HUES64 (cell line): ENCODE results near the gene CLCF1.

Experiments used
- H3K27ac ChIP-seq: 2 replicates; pipeline ENCODE4 v1.7.0; 2013; ENCODE audit warnings: low read depth, low read length, inconsistent platforms
- H3K27me3 ChIP-seq: 2 replicates; pipeline ENCODE4 v1.6.1; 2013; ENCODE audit warnings: mild to moderate bottlenecking, low read length; ENCODE audit not compliant: insufficient read depth
- H3K36me3 ChIP-seq: 2 replicates; pipeline ENCODE4 v1.6.1; 2013; ENCODE audit warnings: mild to moderate bottlenecking, low read length; ENCODE audit not compliant: insufficient read depth
- H3K4me1 ChIP-seq: 2 replicates; pipeline ENCODE4 v1.6.1; 2013; ENCODE audit warnings: mild to moderate bottlenecking, low read length, moderate library complexity; ENCODE audit not compliant: insufficient read depth
- H3K4me3 ChIP-seq: 2 replicates; pipeline ENCODE4 v1.5.1; 2013; ENCODE audit warnings: mild to moderate bottlenecking, low read length, moderate library complexity
- H3K9ac ChIP-seq: 2 replicates; pipeline ENCODE4 v1.6.1; 2013; ENCODE audit warnings: mild to moderate bottlenecking, low read depth, low read length
- H3K9me3 ChIP-seq: 2 replicates; pipeline ENCODE4 v1.6.1; 2013; ENCODE audit warnings: low read depth, low read length; ENCODE audit not compliant: insufficient read depth
- WGBS: fragments of 150-250, 120-280 bp; methylation state at CpG from one replicate; pipeline ENCODE4 v1.1.7; 2013; ENCODE audit warnings: missing lambda C conversion rate; 5-methylcytosine and 5-hydroxymethylcytosine counted together

CLCF1 gene

GRCh38 chr11:67351275-67352005 is 22.0 kb downstream of the CLCF1 start:
- H3K9me3 ChIP-seq: no peaks in the 10 kb centered on the region
- no peak overlapping the region for H3K4me3 ChIP-seq
- no peaks in the 10 kb centered on the region for H3K36me3 ChIP-seq
- H3K27ac ChIP-seq: no peak overlapping the region
- peaks cover 19% of the 10 kb centered on the region; the same call in 1 of the 2 replicates for H3K4me1 ChIP-seq
- no peaks in the 10 kb centered on the region for H3K27me3 ChIP-seq
- WGBS: 60% methylated on average over 11 of the region's 11 CpGs
- no peak overlapping the region for H3K9ac ChIP-seq

DNA sequence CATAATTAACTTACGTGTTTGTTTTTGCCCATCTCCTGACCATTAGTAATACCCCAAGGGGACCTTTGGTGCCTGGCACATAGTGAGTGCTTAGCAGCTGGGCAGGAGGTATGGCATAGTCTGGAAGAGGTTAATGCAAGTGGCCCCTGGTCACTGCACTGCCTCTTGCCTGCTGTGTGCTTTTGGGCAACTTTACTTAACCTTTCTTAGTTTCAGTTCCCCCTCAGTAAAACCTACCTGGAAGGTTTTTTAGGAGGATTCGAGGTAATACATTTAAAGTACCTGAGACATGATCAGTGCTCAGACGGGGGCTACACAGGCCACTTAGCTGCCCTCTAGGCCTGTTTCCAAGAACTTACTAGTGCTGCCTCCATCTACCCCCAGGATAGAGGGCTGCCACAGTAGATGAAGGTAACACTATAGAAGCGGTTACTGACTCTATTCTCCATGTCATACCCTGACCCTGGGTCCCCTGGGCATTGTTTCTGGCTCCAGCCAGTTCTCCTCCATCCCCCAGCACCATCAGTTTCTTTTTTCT is 23.4 kb downstream of the CLCF1 start:
- Histone ChIP-seq H3K27me3 (no peaks in the 10 kb centered on the region), H3K4me1 (peaks cover 16% of the 10 kb centered on the region; the same call in 1 of the 2 replicates), H3K9me3 (no peaks in the 10 kb centered on the region), H3K4me3 (no peak overlapping the region), H3K36me3 (no peaks in the 10 kb centered on the region), H3K9ac (no peak overlapping the region), H3K27ac (no peak overlapping the region)
- 93% methylated on average over 4 of the region's 4 CpGs for WGBS

DNA sequence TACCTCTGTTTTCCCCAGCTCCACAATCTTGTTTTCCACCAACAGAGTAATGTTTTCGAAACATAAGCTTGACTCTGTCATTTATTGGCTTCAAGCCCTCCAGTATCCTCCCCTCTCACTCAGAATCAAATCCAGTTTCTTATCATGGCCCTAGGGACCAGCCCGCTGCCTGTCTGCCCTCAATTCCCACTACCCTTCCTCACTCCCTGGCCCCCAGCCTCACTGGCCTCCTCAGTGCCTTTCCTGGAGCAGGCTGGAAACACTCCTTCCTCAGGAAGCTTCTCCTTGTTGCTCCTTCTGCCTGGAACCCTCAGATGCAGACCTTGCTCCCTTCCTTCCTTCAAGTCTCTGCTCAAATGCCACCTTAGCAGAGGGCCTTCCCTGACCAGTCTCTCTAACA is 23.9 kb downstream of the CLCF1 start:
- H3K9ac ChIP-seq: no peak overlapping the region

GRCh38 chr11:67349036-67349435 is 24.4 kb downstream of the CLCF1 start:
- Histone ChIP-seq H3K4me3 (no peak overlapping the region), H3K27ac (no peak overlapping the region), H3K36me3 (no peaks in the 10 kb centered on the region), H3K9ac (no peak overlapping the region), H3K9me3 (no peaks in the 10 kb centered on the region), H3K4me1 (peaks cover 7% of the 10 kb centered on the region; the same call in 1 of the 2 replicates), H3K27me3 (no peaks in the 10 kb centered on the region)
- WGBS: 68% methylated on average over 5 of the region's 5 CpGs

More for the DNA sequence above, 23.9 kb downstream of the CLCF1 start:
- no peak overlapping the region for H3K4me3 ChIP-seq
- peaks cover 11% of the 10 kb centered on the region; the same call in 1 of the 2 replicates for H3K4me1 ChIP-seq
- no peaks in the 10 kb centered on the region for H3K36me3 ChIP-seq
- H3K9me3 ChIP-seq: no peaks in the 10 kb centered on the region
- no peak overlapping the region for H3K27ac ChIP-seq
- H3K27me3 ChIP-seq: no peaks in the 10 kb centered on the region
- WGBS: 93% methylated on average over 2 of the region's 2 CpGs

- H3K4me3 ChIP-seq: no peak overlapping the region
- H3K4me1 ChIP-seq: peaks cover 4% of the 10 kb centered on the region; the same call in 1 of the 2 replicates
Measured at GRCh38 chr11:67347964-67348749, 25.2 kb downstream of the CLCF1 start.

GRCh38 chr11:67345920-67346819 is 27.2 kb downstream of the CLCF1 start:
- H3K4me3 ChIP-seq: no peak overlapping the region
- H3K27me3 ChIP-seq: no peaks in the 10 kb centered on the region
- no peaks in the 10 kb centered on the region for H3K4me1 ChIP-seq
- H3K36me3 ChIP-seq: no peaks in the 10 kb centered on the region
- no peak overlapping the region for H3K9ac ChIP-seq
- WGBS: 67% methylated on average over 7 of the region's 7 CpGs
- no peak overlapping the region for H3K27ac ChIP-seq
- no peaks in the 10 kb centered on the region for H3K9me3 ChIP-seq

More at GRCh38 chr11:67347964-67348749, 25.2 kb downstream of the CLCF1 start:
- Histone ChIP-seq H3K9ac (no peak overlapping the region), H3K27me3 (no peaks in the 10 kb centered on the region), H3K36me3 (no peaks in the 10 kb centered on the region), H3K9me3 (no peaks in the 10 kb centered on the region), H3K27ac (no peak overlapping the region)
- 88% methylated on average over 11 of the region's 11 CpGs for WGBS

DNA sequence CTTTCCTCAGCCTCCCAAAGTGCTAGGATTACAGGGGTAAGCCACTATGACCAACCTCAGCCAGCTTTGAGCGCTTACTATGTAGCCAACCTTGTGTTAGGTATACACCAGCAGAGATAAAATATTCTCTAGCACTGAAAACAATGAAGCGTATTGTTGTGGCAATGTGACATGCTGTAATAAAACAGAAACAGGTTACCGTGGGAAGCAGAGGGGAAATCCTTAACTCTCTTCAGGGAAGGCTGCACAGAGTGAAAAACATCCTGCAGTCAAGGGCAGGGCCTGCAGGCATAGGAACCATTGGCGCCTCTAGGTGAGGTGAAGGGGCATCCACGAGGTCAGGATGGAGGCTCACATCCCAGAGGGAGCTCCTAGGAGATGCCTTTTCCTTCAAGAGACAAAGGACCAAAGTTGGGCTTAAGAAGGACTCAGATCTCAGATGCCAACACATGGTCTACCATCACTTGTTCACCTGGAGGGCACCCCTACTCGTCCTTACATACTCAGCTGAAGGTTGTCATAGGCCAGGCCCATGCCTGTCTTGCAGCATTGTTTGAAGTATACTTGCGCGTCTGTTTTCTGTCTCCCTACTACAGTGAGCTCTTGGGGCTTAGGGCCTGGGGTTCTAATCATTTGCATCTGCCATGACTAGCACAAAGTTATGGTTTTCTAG is 28.0 kb downstream of the CLCF1 start:
- Histone ChIP-seq H3K9ac (no peak overlapping the region), H3K4me3 (no peak overlapping the region), H3K27me3 (no peaks in the 10 kb centered on the region), H3K36me3 (no peaks in the 10 kb centered on the region), H3K4me1 (no peaks in the 10 kb centered on the region), H3K27ac (no peak overlapping the region), H3K9me3 (no peaks in the 10 kb centered on the region)
- 86% methylated on average over 8 of the region's 8 CpGs for WGBS

GRCh38 chr11:67344264-67344663 is 29.1 kb downstream of the CLCF1 start:
- H3K4me1 ChIP-seq: no peaks in the 10 kb centered on the region
- no peak overlapping the region for H3K27ac ChIP-seq
- no peak overlapping the region for H3K9ac ChIP-seq
- no peaks in the 10 kb centered on the region for H3K27me3 ChIP-seq
- H3K9me3 ChIP-seq: no peaks in the 10 kb centered on the region
- no peaks in the 10 kb centered on the region for H3K36me3 ChIP-seq
- H3K4me3 ChIP-seq: no peak overlapping the region
- WGBS: 90% methylated on average over 4 of the region's 4 CpGs

DNA sequence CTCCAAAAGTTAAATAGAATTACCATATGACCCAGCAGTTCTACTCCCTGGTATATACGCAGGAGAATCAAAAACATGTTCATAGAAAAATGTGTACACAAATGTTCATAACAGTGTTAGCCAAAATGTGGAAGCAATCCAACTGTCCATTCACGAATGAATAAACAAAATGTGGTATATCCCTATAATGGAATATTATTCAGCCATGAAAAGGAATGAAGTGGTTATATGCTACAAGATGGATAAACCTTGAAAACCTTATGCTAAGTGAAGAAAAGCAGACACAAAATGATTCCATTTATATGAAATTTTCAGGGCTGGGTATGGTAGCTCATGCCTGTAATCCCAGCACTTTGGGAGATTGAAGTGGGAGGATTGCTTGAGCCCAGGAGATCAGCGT is 36.1 kb downstream of the CLCF1 start:
- no peak overlapping the region for H3K27ac ChIP-seq
- H3K36me3 ChIP-seq: no peaks in the 10 kb centered on the region
- H3K9ac ChIP-seq: no peak overlapping the region
- 87% methylated on average over 2 of the region's 3 CpGs for WGBS
- no peaks in the 10 kb centered on the region for H3K9me3 ChIP-seq
- no peaks in the 10 kb centered on the region for H3K27me3 ChIP-seq
- H3K4me1 ChIP-seq: no peaks in the 10 kb centered on the region
- no peak overlapping the region for H3K4me3 ChIP-seq

DNA sequence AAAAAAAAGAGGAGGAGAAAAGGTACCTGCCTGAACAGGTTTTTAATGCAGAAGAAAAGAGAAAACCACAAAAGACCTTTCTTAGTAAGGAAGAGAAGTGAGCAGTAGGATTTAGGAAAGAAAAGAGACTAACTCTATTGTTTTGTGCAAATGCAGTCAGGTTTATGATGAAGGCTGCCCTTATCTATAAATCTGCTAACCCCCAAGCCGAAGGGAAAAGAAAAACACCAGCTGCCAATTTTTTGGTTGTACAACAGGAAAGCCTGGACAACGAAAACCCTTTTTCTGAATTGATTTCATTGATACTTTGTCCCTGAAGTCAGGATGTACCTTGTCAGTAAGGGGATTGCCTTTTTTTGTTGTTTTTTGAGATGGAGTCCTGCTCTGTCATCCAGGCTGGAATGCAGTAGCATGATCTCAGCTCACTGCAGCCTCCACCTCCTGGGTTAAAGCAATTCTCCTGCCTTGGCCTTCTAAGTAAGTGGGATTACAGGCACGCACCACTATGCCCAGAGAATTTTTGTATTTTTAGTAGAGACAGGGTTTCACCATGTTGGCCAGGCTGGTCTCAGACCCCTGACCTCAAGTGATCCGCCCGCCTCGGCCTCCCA is 41.2 kb downstream of the CLCF1 start:
- H3K9ac ChIP-seq: no peak overlapping the region
- WGBS: 96% methylated on average over 6 of the region's 6 CpGs
- H3K4me1 ChIP-seq: no peaks in the 10 kb centered on the region
- H3K36me3 ChIP-seq: no peaks in the 10 kb centered on the region
- H3K27me3 ChIP-seq: no peaks in the 10 kb centered on the region
- no peak overlapping the region for H3K4me3 ChIP-seq
- H3K9me3 ChIP-seq: no peaks in the 10 kb centered on the region
- H3K27ac ChIP-seq: no peak overlapping the region
